NCI-H526 (cell line): ENCODE results near the gene CAPN5.

Experiments used
- DNase-seq, 2 experiments: peaks; one replicate each; lab custom pipeline; 2025; lab: John Stamatoyannopoulos, UW

CAPN5 gene

DNA sequence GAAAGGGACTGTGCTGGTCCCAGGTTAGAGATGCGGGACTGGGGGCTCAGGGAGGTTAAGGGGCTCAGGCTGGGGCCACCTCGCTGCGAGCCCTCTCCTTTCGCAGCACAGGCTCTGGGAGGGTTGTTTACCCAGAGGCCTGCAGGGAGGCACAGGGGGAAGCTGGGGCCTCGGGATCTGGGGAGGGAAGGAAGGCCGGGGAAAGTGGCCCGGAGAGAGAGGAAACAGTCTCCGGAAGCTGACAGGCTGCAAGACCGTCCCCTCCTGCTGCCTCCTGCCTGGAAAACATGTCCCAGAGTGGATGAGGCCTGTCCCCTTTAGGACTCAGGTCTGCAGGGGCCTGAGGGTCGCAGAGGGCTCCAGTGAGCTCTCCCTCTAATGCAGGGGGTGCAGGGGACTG is 106.7 kb downstream of the CAPN5 start:
- DNase-seq = no peak

DNA sequence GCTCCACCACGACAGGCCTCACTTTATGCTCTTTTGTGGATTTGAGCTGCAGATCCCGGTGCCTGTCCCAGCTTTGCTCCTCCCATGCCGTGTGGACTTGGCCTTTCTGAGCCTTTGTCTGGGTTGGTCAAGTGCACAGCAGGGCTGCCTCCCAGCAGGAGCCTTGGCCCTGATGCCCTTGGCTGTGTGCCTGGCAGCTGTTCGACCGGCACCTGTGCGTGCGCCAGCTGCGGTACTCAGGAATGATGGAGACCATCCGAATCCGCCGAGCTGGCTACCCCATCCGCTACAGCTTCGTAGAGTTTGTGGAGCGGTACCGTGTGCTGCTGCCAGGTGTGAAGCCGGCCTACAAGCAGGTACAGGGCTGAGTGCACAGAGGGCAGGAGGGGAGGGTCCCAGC is 107.8 kb downstream of the CAPN5 start:
- no peak for DNase-seq

DNA sequence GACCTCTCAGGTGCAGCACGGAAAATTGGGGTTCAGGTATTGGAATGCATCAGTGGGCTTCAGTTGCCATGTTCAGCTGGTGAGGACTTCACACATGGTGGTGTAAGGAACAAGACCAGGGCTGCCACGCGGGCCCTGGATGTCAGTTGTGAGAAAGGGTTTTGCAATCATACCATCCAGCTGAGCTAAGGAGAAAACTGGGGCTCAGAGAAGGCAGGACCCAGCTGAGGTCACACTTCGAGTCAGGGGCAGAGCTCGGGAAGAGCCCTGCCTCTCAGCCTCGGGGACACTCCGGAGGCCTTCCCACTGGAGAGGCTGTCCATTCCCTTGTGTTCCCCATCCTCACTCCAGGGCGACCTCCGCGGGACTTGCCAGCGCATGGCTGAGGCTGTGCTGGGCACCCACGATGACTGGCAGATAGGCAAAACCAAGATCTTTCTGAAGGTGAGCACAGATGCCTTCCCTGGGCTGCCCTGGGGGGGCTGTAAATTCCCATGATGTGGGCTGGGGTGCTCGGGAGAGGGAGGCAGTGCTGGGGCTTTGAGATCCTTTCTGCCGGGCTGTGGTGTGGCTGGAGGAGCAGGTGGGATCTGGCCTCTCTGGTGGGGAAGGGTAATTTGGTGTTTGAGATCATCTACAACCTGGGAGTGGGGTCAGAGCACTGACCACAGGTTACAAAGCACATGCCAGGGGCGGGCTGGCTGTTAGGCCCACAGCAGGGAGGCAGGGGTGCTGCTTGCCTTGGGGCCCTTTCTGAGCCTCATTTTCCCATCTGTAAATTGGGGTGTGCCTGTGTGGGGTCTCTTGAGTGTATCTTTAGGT is 108.5 kb downstream of the CAPN5 start:
- DNase-seq = no peak
